ENCODE measurements around the gene MICALL1.
"Not testable (repeated sequence)": the region's sequence is repeated elsewhere in the genome, so short reads cannot be mapped to it uniquely, and the experiment has no call there.

The MICALL1 gene

DNA sequence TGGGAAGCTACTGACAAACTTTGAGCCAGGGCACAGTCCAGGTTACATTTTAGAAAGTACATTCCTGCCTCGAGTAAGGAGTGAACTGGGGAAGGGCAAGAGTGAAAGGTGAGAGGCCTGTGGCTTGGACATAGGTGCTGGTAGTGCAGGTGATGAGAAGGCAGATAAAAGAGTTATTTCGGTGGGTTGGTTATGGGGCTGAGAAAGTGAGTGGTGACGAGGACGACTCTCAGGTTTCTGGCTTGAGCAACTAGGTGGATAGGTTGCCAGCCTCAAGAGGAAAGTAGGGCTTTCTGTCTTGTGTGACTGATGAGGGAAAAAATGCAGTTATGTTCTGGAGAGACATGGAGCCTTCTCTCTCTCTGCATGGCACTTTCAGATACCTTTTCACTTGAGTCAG is 51.1 kb downstream of the MICALL1 start:
- no peak for DNase-seq (ENCODE audit: low read depth in 1 of 2, low spot score in 1 of 2)

- no peak for DNase-seq (ENCODE audit: low read depth in 1 of 2, low spot score in 1 of 2)
Observed at GRCh38 chr22:37959231-37959825, 53.2 kb downstream of the MICALL1 start.

DNA sequence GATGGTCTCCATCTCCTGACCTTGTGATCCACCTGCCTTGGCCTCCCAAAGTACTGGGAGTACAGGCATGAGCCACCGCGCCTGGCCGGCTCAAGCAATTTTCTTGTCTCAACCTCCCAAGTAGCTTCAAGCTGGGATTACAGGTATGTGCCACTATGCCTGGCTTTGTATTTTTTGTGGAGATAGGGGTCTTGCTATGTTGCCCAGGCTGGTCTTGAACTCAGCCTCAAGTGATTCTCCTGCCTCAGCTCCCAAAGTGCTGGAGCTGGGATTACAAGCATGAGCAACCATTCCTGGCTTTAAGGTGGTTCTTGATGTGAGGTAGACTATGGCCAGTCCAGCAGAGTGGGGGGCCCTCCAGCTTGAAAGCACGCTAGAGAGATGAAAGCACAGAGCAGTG is 55.0 kb downstream of the MICALL1 start:
- no peak for DNase-seq (ENCODE audit: low read depth in 1 of 2, low spot score in 1 of 2)

GRCh38 chr22:37965940-37966664 is 60.0 kb downstream of the MICALL1 start:
- DNase-seq (ENCODE audit: low read depth in 1 of 2, low spot score in 1 of 2), result no peak

- no peak for DNase-seq (ENCODE audit: low read depth in 1 of 2, low spot score in 1 of 2)
Observed at GRCh38 chr22:37967147-37967546, 61.0 kb downstream of the MICALL1 start.

GRCh38 chr22:37967637-37968451 is 61.7 kb downstream of the MICALL1 start:
- DNase-seq (ENCODE audit: low read depth in 1 of 2, low spot score in 1 of 2), result no peak

DNA sequence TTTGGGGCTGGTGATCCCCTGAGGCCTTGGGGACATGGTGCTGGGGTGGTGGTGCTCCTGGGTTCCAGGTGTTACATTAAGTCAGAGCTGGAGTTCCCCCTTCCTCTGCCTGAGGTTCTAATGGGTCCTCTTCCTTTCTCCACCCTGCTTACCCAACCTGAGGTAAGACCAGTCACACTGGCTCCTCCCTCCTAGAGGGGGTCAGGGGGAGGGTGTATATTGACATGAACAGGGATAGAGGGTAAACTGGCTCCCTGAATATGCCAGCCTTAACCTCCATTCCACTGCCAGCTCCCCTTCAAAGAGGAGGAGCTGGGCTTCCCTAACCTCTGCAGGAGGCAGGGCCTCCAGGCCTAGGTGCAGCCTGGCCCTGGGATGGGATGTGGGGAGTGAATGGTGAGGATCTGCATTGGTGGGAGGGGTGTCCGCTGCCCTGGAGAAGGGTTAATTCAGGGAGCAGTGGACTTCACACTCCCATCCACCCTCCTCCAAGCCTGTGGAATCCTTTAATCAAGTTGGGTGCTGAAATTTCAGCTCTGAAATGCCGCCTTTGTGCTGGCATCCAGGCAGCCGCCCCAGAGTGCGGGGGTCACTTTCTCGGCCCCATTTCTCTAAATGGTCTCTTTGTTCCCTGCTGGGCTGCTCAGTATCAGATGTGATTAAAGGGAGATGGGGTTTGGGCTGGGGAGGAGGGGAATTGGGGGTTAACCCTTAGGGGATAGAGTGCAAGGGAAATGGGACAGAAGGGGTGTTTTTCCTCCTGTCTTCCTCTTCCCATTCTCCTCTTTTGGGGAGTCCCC is 62.6 kb downstream of the MICALL1 start:
- DNase-seq (ENCODE audit: low read depth in 1 of 2, low spot score in 1 of 2), result no peak

DNA sequence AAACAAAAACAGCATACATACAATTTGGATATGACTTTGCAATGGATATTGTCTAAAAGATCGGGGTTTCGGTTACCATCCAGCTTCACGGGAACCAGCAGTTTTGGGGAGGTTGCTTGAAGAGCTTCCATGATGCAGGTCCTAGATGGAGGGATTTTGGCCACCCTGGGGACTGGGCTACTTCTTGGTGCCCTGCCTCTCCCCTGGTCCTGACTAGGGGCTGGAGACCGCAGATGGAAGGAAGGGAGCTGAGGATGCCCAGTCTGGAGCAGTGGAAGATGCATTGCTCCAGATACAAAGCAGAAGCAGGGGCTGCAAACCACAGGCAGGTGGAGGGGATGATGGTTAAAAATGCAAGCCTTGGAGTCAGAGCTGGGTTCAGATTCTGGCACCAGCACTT is 64.8 kb downstream of the MICALL1 start:
- no peak for DNase-seq (ENCODE audit: low read depth in 1 of 2, low spot score in 1 of 2)

DNA sequence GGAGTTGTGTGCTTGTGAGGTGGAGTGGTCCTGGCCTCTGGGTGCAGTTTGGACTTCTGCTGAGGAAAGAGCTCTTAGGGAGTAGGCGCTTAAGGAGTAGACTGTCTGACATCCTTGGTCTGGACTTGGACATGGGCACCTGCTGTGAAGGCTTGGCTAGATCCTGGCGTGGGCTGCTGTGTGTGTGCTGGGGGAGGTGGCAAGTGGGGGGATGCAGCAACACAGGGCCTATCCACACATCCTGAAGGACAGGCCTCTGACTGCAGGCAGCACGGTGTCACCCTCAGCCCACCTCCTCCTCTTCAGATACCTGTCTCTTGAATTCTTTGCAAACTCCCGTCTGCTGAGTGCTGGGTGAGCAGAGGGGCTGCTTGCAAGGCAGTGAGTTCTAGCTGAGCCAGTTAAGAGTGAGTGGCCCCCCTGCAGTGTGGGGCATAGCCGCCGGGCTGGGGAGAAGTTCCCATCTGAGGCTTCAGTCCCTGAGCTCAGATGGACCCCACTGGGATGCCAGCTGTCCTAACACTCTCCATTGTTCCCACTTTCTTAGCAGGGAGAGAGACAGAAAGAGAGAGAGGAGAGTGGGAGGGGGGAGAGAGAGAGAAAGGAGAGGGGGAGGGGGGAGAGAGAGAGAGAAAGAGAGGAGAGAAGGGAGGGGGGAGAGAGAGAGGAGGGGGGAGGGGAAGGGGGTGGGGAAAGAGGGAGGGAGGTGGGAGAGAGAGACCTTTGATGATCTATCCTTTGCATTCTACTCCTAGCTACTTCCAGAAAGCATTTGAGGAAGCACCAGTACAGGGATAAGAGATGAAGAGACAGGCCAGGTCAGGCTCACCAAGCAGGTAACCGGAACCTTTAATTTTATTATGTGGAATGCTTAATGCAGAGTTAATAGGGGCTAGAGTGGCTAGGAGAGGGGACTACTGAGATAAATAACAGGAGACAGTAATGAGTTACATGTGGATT is 65.7 kb downstream of the MICALL1 start:
- DNase-seq (ENCODE audit: low read depth in 1 of 2, low spot score in 1 of 2), result no peak

DNA sequence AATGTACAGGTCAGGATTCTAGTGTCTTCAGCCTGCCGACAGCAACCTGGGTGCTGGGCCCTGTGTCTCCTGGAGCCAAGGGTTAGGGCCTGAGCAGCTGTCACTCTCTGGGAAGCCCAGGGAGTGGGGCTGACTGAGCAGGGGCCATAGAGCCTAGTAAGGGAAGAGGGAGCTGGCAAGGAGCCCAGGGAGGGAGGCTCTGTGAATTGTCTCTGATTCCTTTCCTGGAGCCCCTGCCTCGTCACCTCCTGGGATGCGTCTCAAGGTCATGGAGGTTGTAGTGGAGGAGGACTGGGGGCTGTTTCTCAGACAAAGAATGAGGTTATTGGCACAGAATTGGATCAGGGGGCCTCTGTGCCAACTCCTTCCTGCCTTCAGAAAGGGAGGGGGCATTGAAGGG is 66.4 kb downstream of the MICALL1 start:
- DNase-seq (ENCODE audit: low read depth in 1 of 2, low spot score in 1 of 2), result no peak

- DNase-seq (ENCODE audit: low read depth in 1 of 2, low spot score in 1 of 2), result no peak
Observed at GRCh38 chr22:37973271-37974170, 67.4 kb downstream of the MICALL1 start.

DNA sequence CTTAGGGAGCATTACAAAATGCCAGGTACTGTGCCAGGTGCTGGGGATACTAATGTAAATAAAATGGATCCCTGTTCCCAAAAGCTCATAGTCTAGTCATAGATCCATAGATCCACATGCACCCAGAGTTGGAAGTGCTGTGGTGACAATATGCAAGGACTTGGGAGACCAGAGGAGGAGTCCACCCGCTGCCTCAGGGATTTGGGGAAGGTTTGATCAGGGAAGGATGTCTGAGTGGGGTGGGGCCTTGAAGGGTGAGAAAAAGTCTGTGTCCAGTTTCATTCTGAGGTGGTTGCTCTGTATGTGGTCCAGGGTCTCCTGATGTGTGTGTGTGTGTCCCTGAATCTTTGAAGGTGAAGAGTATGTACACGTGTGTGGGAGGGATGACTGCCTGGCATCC is 69.1 kb downstream of the MICALL1 start:
- DNase-seq (ENCODE audit: low read depth in 1 of 2, low spot score in 1 of 2), result no peak

- not testable (repeated sequence) for DNase-seq (ENCODE audit: low read depth in 1 of 2, low spot score in 1 of 2)
Observed at GRCh38 chr22:37976022-37976421, 69.9 kb downstream of the MICALL1 start.

DNA sequence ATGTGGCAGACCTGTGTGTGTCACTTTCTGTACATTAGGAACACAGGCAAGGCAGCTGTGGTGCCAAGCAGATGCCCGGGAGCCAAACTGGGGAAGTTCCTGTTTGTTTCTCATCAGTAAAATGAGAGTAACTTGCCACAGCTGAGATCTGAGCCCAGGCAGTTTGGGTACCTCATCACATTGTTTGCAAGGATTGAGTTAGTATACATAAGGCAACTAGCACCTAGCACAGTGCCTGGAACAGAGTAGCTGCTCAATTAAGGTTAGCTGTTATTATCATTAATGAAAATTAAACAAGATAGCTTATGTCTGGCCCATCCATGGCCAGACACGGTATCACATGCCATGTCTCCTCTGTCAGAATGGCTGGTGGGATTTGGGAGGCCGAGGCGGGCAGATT is 70.5 kb downstream of the MICALL1 start:
- no peak for DNase-seq (ENCODE audit: low read depth in 1 of 2, low spot score in 1 of 2)

DNA sequence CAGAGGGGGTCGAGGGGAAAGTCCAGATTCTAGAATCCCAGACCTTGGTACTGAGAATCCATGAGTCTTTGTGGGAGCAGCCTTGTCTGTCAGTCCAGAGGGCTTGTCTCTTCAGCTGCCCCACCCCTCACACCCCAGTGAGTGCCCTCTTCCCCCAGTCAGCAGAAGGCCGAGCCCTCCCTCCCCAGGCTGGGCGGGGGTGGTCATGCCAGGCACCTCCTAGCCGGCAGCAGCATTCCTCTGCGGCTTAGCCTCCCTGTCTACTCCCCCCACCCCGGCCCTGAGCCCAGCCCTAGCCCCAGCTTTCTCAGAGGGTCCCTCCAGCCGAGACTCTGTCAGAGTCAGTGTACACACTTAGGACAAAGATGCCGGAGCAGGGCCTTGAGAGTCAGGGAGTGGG is 73.7 kb downstream of the MICALL1 start:
- no peak for DNase-seq (ENCODE audit: low read depth in 1 of 2, low spot score in 1 of 2)

DNA sequence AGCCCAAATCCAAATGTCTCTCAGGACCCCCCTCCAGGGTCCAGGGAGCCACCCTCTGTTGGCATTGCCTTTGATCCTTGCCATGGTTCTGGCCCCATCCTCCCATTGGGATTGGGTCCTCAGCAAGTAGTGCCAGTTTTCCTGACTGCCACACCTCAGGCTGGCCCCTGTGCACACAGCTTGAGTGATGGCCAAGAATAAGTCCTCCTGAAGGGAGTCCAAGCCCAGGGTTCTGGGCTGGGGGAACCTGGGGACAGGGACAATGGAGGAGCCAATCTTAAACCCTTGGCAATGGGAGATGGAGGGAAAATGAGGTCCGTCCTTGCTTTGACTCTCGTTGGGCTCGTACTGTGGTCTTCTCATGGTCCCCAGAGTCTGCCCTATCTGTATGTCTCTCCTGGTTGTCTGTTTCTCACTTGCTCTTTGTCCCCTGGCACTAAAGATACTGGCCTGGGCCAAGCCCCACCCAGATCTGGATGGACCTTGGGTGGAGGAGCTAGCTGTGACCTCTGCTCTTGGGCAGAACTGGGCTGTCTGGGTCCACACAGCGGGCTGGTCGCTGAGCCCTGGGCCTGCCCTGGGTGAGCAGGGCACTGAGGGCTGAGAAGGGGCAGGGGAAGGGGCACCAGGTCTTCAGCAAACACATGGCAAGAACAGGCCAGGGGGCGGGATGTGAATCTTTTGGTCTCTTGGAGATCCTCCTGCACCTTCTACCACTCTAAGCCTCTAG is 75.3 kb downstream of the MICALL1 start:
- no peak for DNase-seq (ENCODE audit: low read depth in 1 of 2, low spot score in 1 of 2)

GRCh38 chr22:37982151-37982785 is 76.2 kb downstream of the MICALL1 start:
- DNase-seq (ENCODE audit: low read depth in 1 of 2, low spot score in 1 of 2), result no peak

Data from activated CD4-positive, alpha-beta T cell treated with anti-CD3 and anti-CD28 coated beads, Interleukin-2, amount 50 U/mL, for 24 hours (primary cell).